ENCODE data around the gene SEC16A. TPM values are rescaled to one million over a fixed set of nuclear protein-coding genes. Genes with fewer than 3 reads are reported as not detected.
A peak's percentile ranks its signal among the peaks of the same experiment; 100 is the strongest.

SEC16A gene
- total RNA-seq, 2 experiments from 2014 or later: 23.7 to 60.1 TPM

DNA sequence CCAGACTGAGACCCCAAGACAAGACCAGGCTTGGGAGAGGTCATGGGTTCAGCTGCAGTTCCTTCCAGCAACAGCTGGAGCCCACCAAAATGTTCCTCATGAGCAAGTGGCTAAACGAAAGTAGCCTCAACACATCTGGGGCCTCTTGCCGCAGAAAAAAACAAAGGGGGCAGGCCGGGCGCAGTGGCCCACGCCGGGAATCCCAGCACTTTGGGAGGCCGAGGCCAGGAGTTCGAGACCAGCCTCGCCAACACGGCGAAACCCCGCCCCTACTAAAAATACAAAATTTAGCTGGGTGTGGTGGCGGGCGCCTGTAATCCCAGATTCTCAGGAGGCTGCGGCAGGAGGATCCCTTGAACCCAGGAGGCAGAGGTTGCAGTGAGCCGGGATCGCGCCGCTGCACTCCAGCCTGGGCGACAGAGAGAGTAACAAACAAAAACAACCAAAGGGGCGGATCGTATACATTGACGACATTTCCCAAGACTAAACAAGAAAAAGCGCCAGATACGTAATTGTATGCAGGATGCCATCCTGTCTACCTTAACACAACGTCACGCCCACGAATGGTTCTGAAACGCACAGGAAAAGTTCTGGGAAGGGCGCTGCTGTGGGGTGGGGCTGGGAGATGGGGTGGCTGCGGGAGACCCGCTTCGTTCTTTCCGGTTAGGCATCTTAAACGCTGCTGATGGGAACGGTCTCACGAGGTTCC, 44.8 kb downstream of the SEC16A start:
- H3K4me2 ChIP-seq (ENCODE audit: low read length): peak overlapping the region; percentile 91
- BruUV-seq (replicated peaks): no TSS peak
- H3K36me3 ChIP-seq (ENCODE audit: insufficient read depth, low read length): peaks cover 39% of the 10 kb centered on the region; the same call in 1 of the 2 replicates
- ChIA-PET POLR2A (interaction anchor here (0.5 kb wide), 1 partner anchor 471 kb away, joined by 3 read pairs; no protein-coding TSS in a partner anchor), CTCF (ENCODE audit: unreplicated experiment) (no interaction called here)
- H2AFZ ChIP-seq (ENCODE audit: low read length): no peak overlapping the region
- H3K4me1 ChIP-seq (ENCODE audit: insufficient read depth, low read length, poor library complexity, severe bottlenecking): peaks cover 23% of the 10 kb centered on the region
- no peaks in the 10 kb centered on the region for H3K9me3 ChIP-seq (ENCODE audit: low read length)
- peaks cover 8% of the 10 kb centered on the region for H4K20me1 ChIP-seq (ENCODE audit: insufficient read depth, low read length)
- TF ChIP-seq, protein P1, sequence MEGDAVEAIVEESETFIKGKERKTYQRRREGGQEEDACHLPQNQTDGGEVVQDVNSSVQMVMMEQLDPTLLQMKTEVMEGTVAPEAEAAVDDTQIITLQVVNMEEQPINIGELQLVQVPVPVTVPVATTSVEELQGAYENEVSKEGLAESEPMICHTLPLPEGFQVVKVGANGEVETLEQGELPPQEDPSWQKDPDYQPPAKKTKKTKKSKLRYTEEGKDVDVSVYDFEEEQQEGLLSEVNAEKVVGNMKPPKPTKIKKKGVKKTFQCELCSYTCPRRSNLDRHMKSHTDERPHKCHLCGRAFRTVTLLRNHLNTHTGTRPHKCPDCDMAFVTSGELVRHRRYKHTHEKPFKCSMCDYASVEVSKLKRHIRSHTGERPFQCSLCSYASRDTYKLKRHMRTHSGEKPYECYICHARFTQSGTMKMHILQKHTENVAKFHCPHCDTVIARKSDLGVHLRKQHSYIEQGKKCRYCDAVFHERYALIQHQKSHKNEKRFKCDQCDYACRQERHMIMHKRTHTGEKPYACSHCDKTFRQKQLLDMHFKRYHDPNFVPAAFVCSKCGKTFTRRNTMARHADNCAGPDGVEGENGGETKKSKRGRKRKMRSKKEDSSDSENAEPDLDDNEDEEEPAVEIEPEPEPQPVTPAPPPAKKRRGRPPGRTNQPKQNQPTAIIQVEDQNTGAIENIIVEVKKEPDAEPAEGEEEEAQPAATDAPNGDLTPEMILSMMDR (conservative IDR thresholded peaks at IDR 0.05; ENCODE audit: low read length): no peak
- no peak for TF ChIP-seq EZH2phosphoT487 (IDR thresholded peaks at IDR 0.05; ENCODE audit: borderline replicate concordance, low read depth, low read length)
- H3K4me3 ChIP-seq (ENCODE audit: low read depth, low read length, poor library complexity, severe bottlenecking): peak overlapping the region; percentile 87
- H3K79me2 ChIP-seq (ENCODE audit: insufficient read depth, low read depth, low read length): peaks cover 25% of the 10 kb centered on the region; the same call in 1 of the 2 replicates
- H3K9me2 ChIP-seq (ENCODE audit: insufficient read depth, low read length): no peaks in the 10 kb centered on the region
- intact Hi-C loops (cut with micrococcal nuclease; ENCODE audit: unreplicated experiment): loop anchor here (2.0 kb wide), 1 partner anchor 45 kb away; the partner anchor contains the start of gene SEC16A
- no peak for DNase-seq (ENCODE audit: low spot score)
- H3K27ac ChIP-seq (ENCODE audit: low read depth, low read length, poor library complexity, severe bottlenecking): no peak overlapping the region

DNA sequence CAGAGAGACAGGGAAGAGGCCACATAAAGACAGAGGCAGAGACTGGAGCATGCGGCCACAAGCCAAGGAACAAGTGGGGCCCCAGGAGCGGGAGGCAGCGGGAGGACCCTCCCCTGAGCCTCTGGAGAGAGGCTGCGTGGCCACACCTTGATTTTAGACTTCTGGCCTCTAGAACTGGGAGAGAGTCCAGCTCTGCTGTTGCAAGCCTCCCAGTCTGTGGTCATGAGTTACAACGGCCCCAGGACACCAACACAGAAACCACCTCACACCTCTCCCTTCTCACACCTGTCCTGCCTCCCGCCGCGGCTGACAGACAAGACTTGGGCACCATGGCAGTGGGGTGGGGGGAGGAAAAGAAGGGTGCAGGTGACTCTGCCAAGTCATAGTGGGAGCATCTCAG, 45.4 kb downstream of the SEC16A start:
- CTCF ChIA-PET (ENCODE audit: unreplicated experiment): no interaction called here
- Histone ChIP-seq H3K4me2 (ENCODE audit: low read length) (peak overlapping the region; percentile 91), H3K9me3 (ENCODE audit: low read length) (no peaks in the 10 kb centered on the region), H3K9me2 (ENCODE audit: insufficient read depth, low read length) (no peaks in the 10 kb centered on the region), H4K20me1 (ENCODE audit: insufficient read depth, low read length) (peaks cover 8% of the 10 kb centered on the region), H3K4me1 (ENCODE audit: insufficient read depth, low read length, poor library complexity, severe bottlenecking) (peaks cover 23% of the 10 kb centered on the region), H2AFZ (ENCODE audit: low read length) (no peak overlapping the region), H3K36me3 (ENCODE audit: insufficient read depth, low read length) (peaks cover 37% of the 10 kb centered on the region; the same call in 1 of the 2 replicates), H3K4me3 (ENCODE audit: low read depth, low read length, poor library complexity, severe bottlenecking) (peak overlapping the region; percentile 87), H3K79me2 (ENCODE audit: insufficient read depth, low read depth, low read length) (peaks cover 25% of the 10 kb centered on the region; the same call in 1 of the 2 replicates), H3K27ac (ENCODE audit: low read depth, low read length, poor library complexity, severe bottlenecking) (no peak overlapping the region)
- intact Hi-C loops (cut with micrococcal nuclease; ENCODE audit: unreplicated experiment): no loop called here
- TF ChIP-seq EZH2phosphoT487 (IDR thresholded peaks at IDR 0.05; ENCODE audit: borderline replicate concordance, low read depth, low read length): no peak
- POLR2A ChIA-PET: interaction anchor here (0.5 kb wide), 1 partner anchor 471 kb away, joined by 3 read pairs; no protein-coding TSS in a partner anchor
- DNase-seq (ENCODE audit: low spot score): no peak
- BruUV-seq (replicated peaks): no TSS peak

DNA sequence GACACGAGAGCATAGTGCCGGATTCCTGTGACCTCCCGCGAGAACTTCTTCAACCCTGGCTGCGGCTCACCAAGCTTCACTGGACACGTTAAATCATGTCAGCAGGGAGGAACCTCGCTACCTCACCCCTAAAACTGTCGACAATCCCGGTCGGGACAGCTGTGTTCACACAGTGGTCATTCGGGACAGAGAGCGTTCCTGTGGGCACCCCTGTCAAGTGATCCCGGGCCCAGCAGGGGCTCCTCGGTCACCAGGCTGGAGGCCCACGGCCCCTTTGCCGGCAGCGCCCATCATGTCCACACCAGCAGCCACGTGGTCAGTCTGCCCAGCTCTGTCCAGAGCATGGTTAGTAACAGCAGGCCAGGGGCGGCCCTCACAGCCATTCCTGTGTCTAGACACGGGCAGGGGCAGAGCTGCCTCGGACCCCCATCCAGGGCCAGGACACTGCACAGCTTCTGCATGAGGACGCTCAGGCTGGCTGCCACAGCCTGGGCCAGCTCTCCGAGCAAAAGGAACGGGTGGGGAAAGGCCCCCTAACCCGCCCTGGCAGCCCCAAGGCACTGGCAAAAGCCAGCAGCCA, 46.7 kb downstream of the SEC16A start:
- Histone ChIP-seq H3K4me2 (ENCODE audit: low read length) (no peak overlapping the region), H3K27ac (ENCODE audit: low read depth, low read length, poor library complexity, severe bottlenecking) (no peak overlapping the region), H3K79me2 (ENCODE audit: insufficient read depth, low read depth, low read length) (peaks cover 25% of the 10 kb centered on the region; the same call in 1 of the 2 replicates), H2AFZ (ENCODE audit: low read length) (no peak overlapping the region), H3K4me1 (ENCODE audit: insufficient read depth, low read length, poor library complexity, severe bottlenecking) (peaks cover 23% of the 10 kb centered on the region), H3K4me3 (ENCODE audit: low read depth, low read length, poor library complexity, severe bottlenecking) (no peak overlapping the region), H3K9me3 (ENCODE audit: low read length) (no peaks in the 10 kb centered on the region), H3K9me2 (ENCODE audit: insufficient read depth, low read length) (no peaks in the 10 kb centered on the region), H4K20me1 (ENCODE audit: insufficient read depth, low read length) (peaks cover 8% of the 10 kb centered on the region), H3K36me3 (ENCODE audit: insufficient read depth, low read length) (peaks cover 35% of the 10 kb centered on the region; the same call in 1 of the 2 replicates)
- CTCF ChIA-PET (ENCODE audit: unreplicated experiment): no interaction called here
- POLR2A ChIA-PET: no interaction called here
- BruUV-seq (replicated peaks): no TSS peak
- TF ChIP-seq, protein P1 (conservative IDR thresholded peaks at IDR 0.05; ENCODE audit: low read length): no peak
- TF ChIP-seq EZH2phosphoT487 (IDR thresholded peaks at IDR 0.05; ENCODE audit: borderline replicate concordance, low read depth, low read length): no peak
- DNase-seq (ENCODE audit: low spot score): no peak
- intact Hi-C loops (cut with micrococcal nuclease; ENCODE audit: unreplicated experiment): no loop called here

Data from OCI-LY7 (cell line).